GM12878 (cell line): ENCODE measurements around the gene ARMC2. TPM values are rescaled to one million over a fixed set of nuclear protein-coding genes. Genes with fewer than 3 reads are reported as not detected.

ENCODE experiments used
- ATAC-seq: fragments of 200-7000 bp; cut with Tn5 transposase; 3 replicates; pipeline ENCODE4 v1.9.1; 2020; ENCODE audit warnings: mild to moderate bottlenecking, moderate library complexity
- BruUV-seq: library from RNA; stranded (reverse); fragments of 400-500 nt; replicated peaks from 2 replicates; lab custom pipeline; 2021; lab: Mats Ljungman, UMichigan
- CTCF ChIA-PET: fragments of 300-600 bp; sonication (Branson Sonifier 250); formaldehyde crosslinking; extraction: SDS; loops from one replicate; lab custom pipeline; 2021; ENCODE audit warnings: inconsistent platforms; lab: Yijun Ruan, JAX
- POLR2A ChIA-PET: fragments of 350-600 bp; formaldehyde crosslinking; extraction: SDS; loops from one replicate; lab custom pipeline; 2021; ENCODE audit warnings: inconsistent platforms; lab: Charles Lee
- RAD21 ChIA-PET: fragments of 300-600 bp; sonication (Branson Sonifier 250); formaldehyde crosslinking; loops from one replicate; lab custom pipeline; 2023; ENCODE audit warnings: antibody characterized with exemption; ENCODE audit not compliant: unreplicated experiment; lab: Charles Lee
- SMC1A ChIA-PET: fragments of 300-600 bp; sonication (Branson Sonifier 250); formaldehyde crosslinking; loops from one replicate; lab custom pipeline; 2023; ENCODE audit not compliant: unreplicated experiment, uncharacterized antibody; lab: Charles Lee
- DNase-seq: peaks from one replicate; pipeline ENCODE4 v3.0.0-alpha.2; 2011; ENCODE audit warnings: low read depth, low spot score
- FAIRE-seq: peaks from 3 replicates; lab custom pipeline; 2011; peaks lifted over from hg19 to GRCh38; lab: Jason Lieb, UNC
- H2AFZ ChIP-seq: 2 replicates; pipeline ENCODE4 v1.6.0; 2011; ENCODE audit warnings: low read depth, low read length, control low read depth; ENCODE audit not compliant: control insufficient read depth
- H3K27ac ChIP-seq: 2 replicates; pipeline ENCODE4 v1.5.1; 2011; ENCODE audit warnings: control low read depth; ENCODE audit not compliant: control insufficient read depth, insufficient read depth
- H3K27me3 ChIP-seq, 2 experiments: replicated peaks in 1 of 2; 2 replicates each; pipeline versions ENCODE4 v1.6.0 to v1.6.1; 2011; ENCODE audit warnings: low read length in 1 of 2; ENCODE audit not compliant: control insufficient read depth in 2 of 2, insufficient read depth in 2 of 2
- H3K36me3 ChIP-seq, 2 experiments: 2 replicates each; pipeline ENCODE4 v1.5.1; 2011; ENCODE audit warnings: low read length in 1 of 2; ENCODE audit not compliant: control insufficient read depth in 2 of 2, insufficient read depth in 2 of 2
- H3K4me1 ChIP-seq: 2 replicates; pipeline ENCODE4 v1.6.1; 2011; ENCODE audit warnings: mild to moderate bottlenecking, low read length, moderate library complexity, mixed read lengths; ENCODE audit not compliant: control insufficient read depth, insufficient read depth
- H3K4me2 ChIP-seq: 2 replicates; pipeline ENCODE4 v1.6.0; 2011; ENCODE audit warnings: control low read depth; ENCODE audit not compliant: control insufficient read depth, insufficient read depth
- H3K4me3 ChIP-seq: fragments of 200-600 bp; sonication (generic); 2 replicates; pipeline ENCODE4 v1.5.1; 2016
- H3K79me2 ChIP-seq: 2 replicates; pipeline ENCODE4 v1.6.0; 2011; ENCODE audit warnings: low read length; ENCODE audit not compliant: control insufficient read depth, insufficient read depth
- H3K9ac ChIP-seq: 2 replicates; pipeline ENCODE4 v1.8.0; 2011; ENCODE audit warnings: low read length, control low read depth, mixed read lengths; ENCODE audit not compliant: control insufficient read depth, insufficient read depth
- H3K9me3 ChIP-seq: replicated peaks from 3 replicates; pipeline ENCODE4 v1.5.1; 2011; ENCODE audit warnings: mild to moderate bottlenecking, low read length; ENCODE audit not compliant: control insufficient read depth, insufficient read depth
- H4K20me1 ChIP-seq: 2 replicates; pipeline ENCODE4 v1.6.0; 2011; ENCODE audit not compliant: control insufficient read depth, insufficient read depth
- STAT1 ChIP-seq: fragments of 450-650 bp; conservative IDR thresholded peaks from 2 replicates; pipeline ENCODE4 v1.6.1; 2014; ENCODE audit warnings: antibody characterized with exemption, mild to moderate bottlenecking
- WGBS: methylation state at CpG from one replicate; pipeline ENCODE4 v1.1.6; 2016; ENCODE audit warnings: low lambda C conversion rate; ENCODE audit not compliant: insufficient replicate concordance, insufficient coverage; ENCODE audit errors: missing lambda C conversion rate; 5-methylcytosine and 5-hydroxymethylcytosine counted together
- in situ Hi-C: fragments of 300-500 bp; cut with MboI; formaldehyde crosslinking; loops from 9 replicates; pipeline ENCODE4 v1.14.3; 2018; ENCODE audit warnings: mixed read lengths
- intact Hi-C: fragments of 100-400 bp; cut with micrococcal nuclease; formaldehyde crosslinking; loops from one replicate; pipeline ENCODE4 v1.14.2; 2022; ENCODE audit not compliant: unreplicated experiment
- polyA plus RNA-seq, 11 experiments: library from polyadenylated mRNA; depleted of rRNA in 4 of 11; unstranded in 6 of 11; stranded (reverse) in 5 of 11; fragments of >200 nt; fragmentation: Nextera tagmentation in 4 of 11; fragmentation: Illumina TruSeq in 1 of 11; extraction: Ambion mirVana in 4 of 11; extraction: Trizol in 1 of 11; gene quantifications; 1 replicate in 1 of 11; 2 replicates in 10 of 11; pipeline versions ENCODE4 v1.2.1 to v1.2.3, GENCODE V29; 2011 to 2016; ENCODE audit warnings: inconsistent platforms in 2 of 11, missing spikeins in 2 of 11, low read depth in 1 of 11
- total RNA-seq, 4 experiments: library from RNA; depleted of rRNA in 3 of 4; stranded (reverse); fragments of >200 nt in 3 of 4; fragmentation: Illumina TruSeq in 1 of 4; extraction: Trizol in 1 of 4; gene quantifications; 2 replicates each; pipeline versions ENCODE4 v1.2.1 to v1.2.3, GENCODE V29; 2013 to 2021
- TF ChIP-seq, protein P1 (sequence below): IDR thresholded peaks from 2 replicates; pipeline ENCODE4 v1.6.1; 2011; ENCODE audit warnings: mild to moderate bottlenecking, low read depth, low read length, moderate library complexity; ENCODE audit not compliant: insufficient replicate concordance
- TF ChIP-seq, protein P2 (sequence below): fragments of 450-650 bp; IDR thresholded peaks from 2 replicates; pipeline ENCODE4 v1.6.1; 2017; ENCODE audit warnings: mild to moderate bottlenecking, moderate library complexity
- TF ChIP-seq, protein P3 (sequence below), 3 experiments: IDR thresholded peaks in 2 of 3; conservative IDR thresholded peaks in 1 of 3; 2 replicates each; pipeline ENCODE4 v1.5.1; 2011; ENCODE audit warnings: low read depth in 3 of 3, low read length in 3 of 3, mild to moderate bottlenecking in 3 of 3, control low read depth in 2 of 3, moderate library complexity in 2 of 3, inconsistent platforms in 1 of 3, mixed read lengths in 1 of 3; ENCODE audit not compliant: control insufficient read depth in 2 of 3, insufficient read depth in 1 of 3; ENCODE audit errors: extremely low read depth in 1 of 3

Gene ARMC2
- total and polyA plus RNA-seq, 10 of the 15 experiments (the other 5 are each of a cell fraction or from before 2014, with no cell fraction given): 0.06 to 0.33 (median 0.21) TPM; not detected in 5

DNA sequence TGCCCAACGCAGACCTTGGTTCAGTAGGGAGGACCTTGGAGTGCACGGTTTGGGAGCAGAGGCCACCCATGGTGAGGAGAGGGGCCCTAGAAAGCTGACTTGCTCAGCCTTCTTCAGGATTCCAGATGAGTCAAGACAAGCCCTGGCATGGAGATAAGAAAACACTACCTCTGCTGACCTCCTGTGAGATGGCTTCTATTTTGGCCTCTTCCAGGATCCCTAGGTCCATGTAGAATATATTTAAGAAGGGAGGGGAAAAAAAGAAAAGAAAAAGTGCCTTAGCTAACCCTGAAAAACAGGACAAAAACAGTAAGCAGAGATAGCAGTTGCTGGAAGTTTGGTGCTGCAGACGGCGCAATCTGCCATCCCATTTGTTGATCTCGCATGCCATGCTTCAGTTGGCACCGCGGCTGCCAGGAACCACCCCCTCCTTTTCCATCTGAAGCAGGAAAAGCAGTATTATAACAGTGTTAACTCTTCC is 100.0 kb downstream of the ARMC2 start:
- TF ChIP-seq, protein P1, sequence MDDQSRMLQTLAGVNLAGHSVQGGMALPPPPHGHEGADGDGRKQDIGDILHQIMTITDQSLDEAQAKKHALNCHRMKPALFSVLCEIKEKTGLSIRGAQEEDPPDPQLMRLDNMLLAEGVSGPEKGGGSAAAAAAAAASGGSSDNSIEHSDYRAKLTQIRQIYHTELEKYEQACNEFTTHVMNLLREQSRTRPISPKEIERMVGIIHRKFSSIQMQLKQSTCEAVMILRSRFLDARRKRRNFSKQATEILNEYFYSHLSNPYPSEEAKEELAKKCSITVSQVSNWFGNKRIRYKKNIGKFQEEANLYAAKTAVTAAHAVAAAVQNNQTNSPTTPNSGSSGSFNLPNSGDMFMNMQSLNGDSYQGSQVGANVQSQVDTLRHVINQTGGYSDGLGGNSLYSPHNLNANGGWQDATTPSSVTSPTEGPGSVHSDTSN: no peak
- Histone ChIP-seq H3K4me1 (no peaks in the 10 kb centered on the region), H3K27ac (no peak overlapping the region), H2AFZ (no peak overlapping the region), H3K36me3 (no peaks in the 10 kb centered on the region), H3K9ac (no peak overlapping the region), H3K4me3 (no peak overlapping the region), H3K9me3 (no peaks in the 10 kb centered on the region), H4K20me1 (no peaks in the 10 kb centered on the region), H3K79me2 (no peaks in the 10 kb centered on the region), H3K27me3 (peaks cover 2 to 21% of the 10 kb centered on the region in 2 experiments; a peak in 3 of 4 replicates), H3K4me2 (no peak overlapping the region)
- ATAC-seq: no peak
- BruUV-seq: no TSS peak
- 36% methylated on average over 7 of the region's 7 CpGs for WGBS
- no peak for FAIRE-seq
- DNase-seq: no peak
- intact Hi-C loops (no loop called here), in situ Hi-C loops (no loop called here)
- ChIA-PET CTCF (no interaction called here), RAD21 (no interaction called here), SMC1A (no interaction called here), POLR2A (no interaction called here)

DNA sequence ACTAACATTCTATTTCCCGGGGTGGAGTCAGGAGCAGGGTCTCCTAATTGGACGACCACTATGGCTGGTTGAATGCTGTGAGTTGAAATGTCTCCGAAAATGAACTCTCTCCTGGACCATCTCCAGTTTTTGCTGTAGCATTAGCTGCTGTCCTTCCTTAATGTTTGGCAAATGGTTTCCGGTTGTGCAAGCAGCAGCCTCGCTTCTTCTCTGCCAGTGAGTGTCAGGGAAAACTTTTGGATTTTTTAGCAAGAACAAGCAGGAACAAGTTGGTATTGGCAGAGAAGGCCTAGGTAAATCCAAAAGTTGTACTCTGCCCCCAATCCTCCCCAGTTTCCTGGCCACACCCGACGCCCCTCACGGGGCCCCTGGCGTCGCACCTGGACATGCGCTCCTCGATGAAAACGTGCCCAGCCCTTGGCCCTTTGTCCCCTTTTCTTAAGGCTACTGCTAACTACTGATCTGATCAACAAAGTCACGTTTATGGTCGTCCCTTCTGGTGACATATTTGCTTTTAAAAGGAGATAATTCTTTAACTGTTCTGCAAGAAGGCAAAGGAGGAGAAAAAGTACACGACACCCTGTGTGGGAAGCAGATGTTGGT is 103.2 kb downstream of the ARMC2 start:
- DNase-seq (no peak), FAIRE-seq (no peak), ATAC-seq (no peak)
- H3K27me3 ChIP-seq: peaks cover 2 to 11% of the 10 kb centered on the region in 2 experiments; a peak in 3 of 4 replicates
- in situ Hi-C loops: no loop called here
- BruUV-seq: no TSS peak
- no peaks in the 10 kb centered on the region for H3K9me3 ChIP-seq
- H3K79me2 ChIP-seq: no peaks in the 10 kb centered on the region
- ChIA-PET CTCF (no interaction called here), POLR2A (no interaction called here), RAD21 (no interaction called here), SMC1A (interaction anchor here (0.6 kb wide), 1 partner anchor 157 kb away, joined by 3 read pairs; no protein-coding TSS in a partner anchor)
- H3K4me1 ChIP-seq: no peaks in the 10 kb centered on the region
- no peaks in the 10 kb centered on the region for H4K20me1 ChIP-seq
- H3K27ac ChIP-seq: no peak overlapping the region
- H3K4me2 ChIP-seq: no peak overlapping the region
- 42% methylated on average over 16 of the region's 16 CpGs for WGBS
- no peak overlapping the region for H2AFZ ChIP-seq
- no peaks in the 10 kb centered on the region for H3K36me3 ChIP-seq
- H3K4me3 ChIP-seq: no peak overlapping the region
- intact Hi-C loops: no loop called here
- H3K9ac ChIP-seq: no peak overlapping the region
- TF ChIP-seq, protein P2, sequence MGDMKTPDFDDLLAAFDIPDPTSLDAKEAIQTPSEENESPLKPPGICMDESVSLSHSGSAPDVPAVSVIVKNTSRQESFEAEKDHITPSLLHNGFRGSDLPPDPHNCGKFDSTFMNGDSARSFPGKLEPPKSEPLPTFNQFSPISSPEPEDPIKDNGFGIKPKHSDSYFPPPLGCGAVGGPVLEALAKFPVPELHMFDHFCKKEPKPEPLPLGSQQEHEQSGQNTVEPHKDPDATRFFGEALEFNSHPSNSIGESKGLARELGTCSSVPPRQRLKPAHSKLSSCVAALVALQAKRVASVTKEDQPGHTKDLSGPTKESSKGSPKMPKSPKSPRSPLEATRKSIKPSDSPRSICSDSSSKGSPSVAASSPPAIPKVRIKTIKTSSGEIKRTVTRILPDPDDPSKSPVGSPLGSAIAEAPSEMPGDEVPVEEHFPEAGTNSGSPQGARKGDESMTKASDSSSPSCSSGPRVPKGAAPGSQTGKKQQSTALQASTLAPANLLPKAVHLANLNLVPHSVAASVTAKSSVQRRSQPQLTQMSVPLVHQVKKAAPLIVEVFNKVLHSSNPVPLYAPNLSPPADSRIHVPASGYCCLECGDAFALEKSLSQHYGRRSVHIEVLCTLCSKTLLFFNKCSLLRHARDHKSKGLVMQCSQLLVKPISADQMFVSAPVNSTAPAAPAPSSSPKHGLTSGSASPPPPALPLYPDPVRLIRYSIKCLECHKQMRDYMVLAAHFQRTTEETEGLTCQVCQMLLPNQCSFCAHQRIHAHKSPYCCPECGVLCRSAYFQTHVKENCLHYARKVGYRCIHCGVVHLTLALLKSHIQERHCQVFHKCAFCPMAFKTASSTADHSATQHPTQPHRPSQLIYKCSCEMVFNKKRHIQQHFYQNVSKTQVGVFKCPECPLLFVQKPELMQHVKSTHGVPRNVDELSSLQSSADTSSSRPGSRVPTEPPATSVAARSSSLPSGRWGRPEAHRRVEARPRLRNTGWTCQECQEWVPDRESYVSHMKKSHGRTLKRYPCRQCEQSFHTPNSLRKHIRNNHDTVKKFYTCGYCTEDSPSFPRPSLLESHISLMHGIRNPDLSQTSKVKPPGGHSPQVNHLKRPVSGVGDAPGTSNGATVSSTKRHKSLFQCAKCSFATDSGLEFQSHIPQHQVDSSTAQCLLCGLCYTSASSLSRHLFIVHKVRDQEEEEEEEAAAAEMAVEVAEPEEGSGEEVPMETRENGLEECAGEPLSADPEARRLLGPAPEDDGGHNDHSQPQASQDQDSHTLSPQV: no peak
- TF ChIP-seq, protein P3, sequence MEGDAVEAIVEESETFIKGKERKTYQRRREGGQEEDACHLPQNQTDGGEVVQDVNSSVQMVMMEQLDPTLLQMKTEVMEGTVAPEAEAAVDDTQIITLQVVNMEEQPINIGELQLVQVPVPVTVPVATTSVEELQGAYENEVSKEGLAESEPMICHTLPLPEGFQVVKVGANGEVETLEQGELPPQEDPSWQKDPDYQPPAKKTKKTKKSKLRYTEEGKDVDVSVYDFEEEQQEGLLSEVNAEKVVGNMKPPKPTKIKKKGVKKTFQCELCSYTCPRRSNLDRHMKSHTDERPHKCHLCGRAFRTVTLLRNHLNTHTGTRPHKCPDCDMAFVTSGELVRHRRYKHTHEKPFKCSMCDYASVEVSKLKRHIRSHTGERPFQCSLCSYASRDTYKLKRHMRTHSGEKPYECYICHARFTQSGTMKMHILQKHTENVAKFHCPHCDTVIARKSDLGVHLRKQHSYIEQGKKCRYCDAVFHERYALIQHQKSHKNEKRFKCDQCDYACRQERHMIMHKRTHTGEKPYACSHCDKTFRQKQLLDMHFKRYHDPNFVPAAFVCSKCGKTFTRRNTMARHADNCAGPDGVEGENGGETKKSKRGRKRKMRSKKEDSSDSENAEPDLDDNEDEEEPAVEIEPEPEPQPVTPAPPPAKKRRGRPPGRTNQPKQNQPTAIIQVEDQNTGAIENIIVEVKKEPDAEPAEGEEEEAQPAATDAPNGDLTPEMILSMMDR (IDR thresholded peaks at IDR 0.05 in 2 of 3, conservative IDR thresholded peaks at IDR 0.05 in 1 of 3; ENCODE audit: control insufficient read depth in 2 of 3, extremely low read depth in 1 of 3, insufficient read depth in 1 of 3, low read depth in 3 of 3, low read length in 3 of 3): no peak
- no peak for TF ChIP-seq STAT1
